GM18502 (cell line): ENCODE results near the gene RBM4.

Experiments used
- ATAC-seq: cut with Tn5 transposase; IDR thresholded peaks from one replicate; pipeline ENCODE4 v1.9.1; 2021; ENCODE audit warnings: mild to moderate bottlenecking; ENCODE audit not compliant: unreplicated experiment, poor library complexity

The RBM4 gene

DNA sequence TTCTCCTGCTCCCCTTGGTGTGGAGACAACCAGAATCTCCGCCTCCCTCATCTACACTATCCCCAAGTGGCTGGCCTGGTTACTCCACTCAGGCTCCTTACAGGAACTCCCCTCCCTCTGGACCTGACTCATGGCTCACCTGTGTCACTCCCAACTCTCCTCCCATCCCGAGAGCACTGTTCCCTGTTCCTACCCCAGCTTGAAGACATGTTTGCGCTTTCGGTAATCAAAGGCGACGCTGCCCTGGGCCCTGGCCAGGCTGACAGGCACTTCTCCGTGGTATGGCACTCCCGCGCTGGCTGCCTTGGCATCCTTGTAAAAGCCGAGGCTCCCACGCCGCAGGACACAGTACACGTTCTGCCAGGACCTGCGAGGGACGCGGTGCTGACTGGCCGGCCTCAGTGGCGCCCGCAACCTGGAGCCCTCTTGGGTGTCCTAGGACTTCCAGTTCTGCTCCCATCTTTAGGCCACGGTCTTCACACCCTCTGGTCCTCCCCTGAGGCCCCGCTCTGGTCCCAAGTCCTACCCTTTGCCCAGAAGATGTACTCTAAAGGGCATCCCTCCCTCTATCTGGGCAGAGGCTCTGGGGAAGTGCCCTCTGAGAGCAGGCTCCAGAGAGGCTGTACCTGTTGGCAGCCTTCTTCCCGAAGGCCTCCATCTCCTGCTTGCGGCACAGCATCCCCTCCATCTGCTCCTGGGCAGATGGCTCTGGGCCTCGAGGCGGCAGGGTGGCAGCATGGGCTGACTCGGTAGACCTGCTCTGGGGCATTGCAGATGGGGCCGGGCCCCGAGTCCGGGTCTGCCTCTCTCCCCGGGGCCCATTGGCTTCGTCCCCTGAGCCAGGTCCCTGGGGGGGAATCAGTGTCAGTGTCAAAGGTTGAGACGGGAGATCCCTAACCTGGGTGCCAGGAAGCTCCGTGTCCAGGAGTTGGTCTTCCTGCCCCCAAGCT is 48.6 kb downstream of the RBM4 start:
- no peak for ATAC-seq

DNA sequence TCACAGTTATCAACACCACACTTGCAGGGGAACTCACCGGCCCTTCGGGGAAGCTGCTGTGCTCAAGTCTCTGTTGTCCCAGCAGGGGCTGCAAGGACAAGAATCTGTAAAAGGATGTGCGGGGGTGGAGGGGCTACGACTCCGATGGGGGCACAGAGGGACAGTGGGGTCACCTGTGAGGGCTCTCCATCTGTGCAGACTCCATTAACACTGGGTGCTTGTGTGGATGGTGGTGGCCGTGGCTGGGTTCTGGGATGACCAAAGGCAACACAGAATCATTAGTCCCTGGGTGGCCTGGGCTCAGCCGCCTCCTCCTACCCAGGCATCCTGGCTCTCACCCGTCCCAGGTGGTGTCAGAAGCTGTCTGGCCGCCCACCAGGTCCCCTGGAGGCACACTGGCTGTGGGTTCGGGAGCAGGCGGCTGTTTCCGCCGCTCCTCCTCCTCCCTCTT is 49.4 kb downstream of the RBM4 start:
- no peak for ATAC-seq

DNA sequence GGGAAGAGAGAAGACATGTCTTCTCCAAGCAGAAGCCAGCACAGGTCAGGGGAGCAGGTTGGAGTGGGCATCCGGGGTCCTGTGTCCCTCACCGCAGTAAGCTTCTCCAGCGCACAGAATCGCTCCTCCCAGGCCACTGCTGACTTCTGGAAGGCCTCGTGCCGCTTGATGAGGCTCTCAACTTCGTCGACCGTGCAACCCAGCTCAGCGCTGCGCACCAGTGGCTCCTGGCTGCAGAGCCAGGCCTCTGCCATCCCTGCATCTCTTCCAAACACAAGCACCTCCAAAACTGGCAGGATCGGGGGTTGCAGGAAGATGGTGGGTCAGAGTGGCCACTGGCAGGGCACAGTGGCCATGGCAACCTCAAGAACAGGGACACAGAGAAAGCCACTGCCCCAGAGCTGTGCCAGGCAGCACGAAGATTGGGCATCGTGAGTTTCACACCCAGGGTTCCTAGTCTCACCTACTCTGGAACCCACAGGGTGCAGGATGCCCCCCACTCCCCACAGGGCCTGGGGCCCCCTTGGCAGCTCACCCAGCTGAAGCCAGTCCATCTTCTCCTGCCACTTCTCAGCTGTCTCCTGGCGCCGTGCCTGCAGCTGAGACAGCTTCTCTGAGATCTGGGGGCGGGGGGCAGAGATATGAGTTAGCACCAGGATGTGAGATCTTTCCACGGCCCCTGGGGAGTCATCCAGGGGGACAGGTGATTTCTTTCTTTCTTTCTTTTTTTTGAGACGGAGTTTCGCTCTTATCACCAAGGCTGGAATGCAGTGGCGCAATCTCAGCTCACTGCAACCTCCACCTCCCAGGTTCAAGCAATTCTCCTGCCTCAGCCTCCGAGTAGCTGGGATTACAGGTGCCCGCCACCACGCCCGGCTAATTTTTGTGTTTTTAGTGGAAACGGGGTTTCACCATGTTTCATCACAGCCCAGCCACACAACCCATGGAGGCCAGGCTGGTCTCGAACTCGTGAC is 50.3 kb downstream of the RBM4 start:
- ATAC-seq: no peak

DNA sequence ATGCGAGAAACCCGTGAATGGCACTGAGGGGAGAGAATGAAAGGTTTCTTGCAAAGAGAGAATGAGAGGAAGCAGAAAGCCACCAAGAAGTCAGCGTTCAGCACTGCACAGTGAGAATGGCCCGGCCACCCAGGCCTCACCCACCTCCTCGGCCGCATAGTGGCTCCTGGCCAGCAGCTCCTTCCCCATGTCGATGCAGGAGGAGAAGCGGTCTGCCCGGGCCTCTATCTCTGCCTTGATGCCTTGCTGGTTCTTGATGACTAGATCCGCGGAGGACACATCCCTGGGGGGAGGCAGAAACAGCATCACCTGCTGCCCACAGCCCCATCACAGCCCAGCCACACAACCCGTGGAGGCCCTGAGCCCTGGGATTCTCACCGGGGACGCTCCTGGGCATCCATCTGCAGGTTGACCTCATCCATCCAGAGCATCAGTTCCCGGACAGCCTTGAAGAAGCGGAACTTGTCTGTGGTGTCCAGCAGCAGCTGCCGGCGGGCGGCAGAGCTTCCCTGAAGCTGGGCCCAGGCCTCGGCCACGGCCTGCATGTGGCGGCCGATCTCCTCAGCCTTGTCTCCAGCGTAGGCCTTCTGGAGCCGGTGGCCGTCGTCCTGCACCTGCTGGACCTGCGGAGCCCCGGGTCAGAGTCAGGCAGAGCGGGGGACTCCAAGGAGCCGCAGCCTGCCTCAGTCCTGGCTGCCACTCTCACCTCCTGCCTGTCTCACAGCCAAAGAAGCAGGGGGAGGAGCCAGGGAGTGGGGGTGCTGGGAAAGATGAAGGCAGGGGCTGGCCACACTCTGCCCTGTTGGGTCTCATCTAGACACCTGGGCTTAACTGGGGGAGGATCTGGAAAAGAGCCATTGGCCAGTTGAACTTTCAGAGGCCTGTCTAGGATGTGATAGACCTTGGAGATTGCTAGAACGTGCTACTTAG is 51.4 kb downstream of the RBM4 start:
- ATAC-seq: no peak

DNA sequence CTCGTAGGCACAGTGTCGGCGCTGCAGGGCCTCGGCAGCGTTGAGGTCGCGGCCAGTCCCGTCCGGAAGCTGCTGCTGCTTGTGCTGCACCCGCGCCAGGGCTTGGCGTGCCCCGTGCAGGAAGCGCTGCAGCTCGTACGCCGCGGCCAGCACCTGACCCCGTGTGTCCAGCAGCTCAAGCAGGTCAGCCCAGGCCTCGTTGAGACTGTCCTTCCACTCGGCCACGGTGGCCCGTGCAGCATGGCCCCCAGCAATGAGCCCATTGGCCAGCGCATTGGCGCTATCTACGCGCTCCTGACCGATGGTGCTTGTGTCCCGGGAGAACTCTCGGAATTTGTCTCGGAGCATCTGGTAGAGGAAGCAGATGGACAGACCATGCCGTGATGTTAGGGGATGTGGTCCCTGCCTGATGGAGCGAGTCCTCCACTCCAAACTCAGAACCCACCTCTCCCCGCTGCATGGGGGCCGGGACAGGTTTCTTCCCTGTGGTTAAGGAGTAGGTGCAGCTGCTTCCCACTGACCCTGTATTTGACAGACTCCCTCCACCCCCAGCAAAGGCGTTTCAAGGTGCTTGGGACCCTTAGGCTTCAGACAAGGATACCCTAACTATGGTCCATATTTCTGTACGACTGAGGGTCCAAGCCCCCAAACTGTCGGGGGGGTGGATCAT is 52.9 kb downstream of the RBM4 start:
- ATAC-seq: no peak

DNA sequence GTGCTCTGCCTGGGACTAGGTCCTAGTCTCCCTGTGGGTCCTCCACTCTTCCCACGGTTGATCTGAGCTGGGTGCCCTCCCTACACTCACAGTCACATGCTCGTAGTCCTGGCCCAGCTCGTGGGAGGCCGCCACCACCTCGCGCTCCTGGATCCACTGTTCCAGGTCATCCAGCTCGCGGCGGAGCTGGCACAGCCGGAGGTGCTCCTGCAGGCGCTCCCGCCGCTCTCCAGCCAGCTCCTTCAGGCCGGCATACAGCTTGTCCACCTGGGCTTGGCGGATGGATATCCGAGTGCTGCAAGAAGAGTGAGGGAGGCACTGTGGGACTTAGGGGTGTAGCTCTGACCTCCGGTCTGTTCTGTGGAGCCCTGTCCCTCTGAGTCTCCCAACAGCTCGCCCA is 53.9 kb downstream of the RBM4 start:
- ATAC-seq: no peak

DNA sequence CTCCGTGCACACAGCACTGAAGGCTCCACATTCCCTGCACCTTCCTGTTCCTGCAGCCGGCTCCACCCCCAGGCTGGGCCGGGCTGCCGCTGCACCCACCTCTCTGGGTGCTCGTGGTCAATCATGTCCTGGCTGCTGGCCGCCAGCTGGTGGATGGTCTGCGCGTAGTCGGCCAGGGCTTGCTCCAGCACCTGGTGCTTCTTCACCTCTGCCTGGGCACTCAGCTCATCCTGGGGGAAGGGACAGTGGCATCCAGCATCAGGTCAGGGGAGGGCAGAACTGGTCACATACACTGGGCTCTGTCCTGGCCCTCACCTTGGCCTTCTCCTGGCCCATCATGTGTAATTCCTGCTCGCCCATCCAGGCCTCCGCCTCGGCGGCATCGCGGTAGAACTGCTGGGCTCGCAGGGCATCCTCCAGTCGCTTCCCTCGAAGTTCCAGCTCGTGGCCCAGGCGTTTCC is 54.4 kb downstream of the RBM4 start:
- ATAC-seq: no peak

DNA sequence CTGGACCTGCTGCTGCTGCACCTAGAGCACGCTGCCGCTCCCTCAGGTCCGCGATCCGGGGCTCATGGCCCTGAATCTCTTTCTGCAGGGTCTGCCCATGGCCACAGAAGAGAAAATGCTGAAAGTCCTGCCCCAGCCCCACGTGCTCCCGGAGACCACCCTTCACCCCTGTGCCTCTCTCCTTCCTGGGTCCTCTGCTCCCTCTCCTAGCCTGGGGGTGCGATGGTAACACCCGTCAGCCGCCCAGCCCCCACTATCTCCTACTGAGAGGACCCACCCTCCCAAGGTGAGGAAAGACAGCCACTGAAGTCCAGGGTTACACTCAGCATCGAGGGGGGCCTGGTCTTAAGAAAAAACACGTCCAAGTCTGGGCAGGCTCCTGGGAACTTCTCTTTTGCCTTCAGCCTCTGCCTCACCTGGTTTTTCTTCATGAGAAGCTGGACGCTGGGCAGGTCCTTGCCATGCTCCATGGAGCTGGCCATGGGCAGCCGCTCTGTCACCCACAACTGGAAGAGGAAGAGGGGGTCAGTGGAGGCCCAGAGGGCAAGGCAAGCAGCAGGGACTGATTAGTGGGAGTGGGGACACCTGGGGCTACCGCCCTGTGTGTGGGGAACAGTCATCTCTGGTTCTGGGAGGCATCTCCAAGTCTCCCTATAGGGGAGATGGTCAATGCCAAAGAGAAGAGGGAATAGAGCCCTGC is 55.0 kb downstream of the RBM4 start:
- no peak for ATAC-seq

DNA sequence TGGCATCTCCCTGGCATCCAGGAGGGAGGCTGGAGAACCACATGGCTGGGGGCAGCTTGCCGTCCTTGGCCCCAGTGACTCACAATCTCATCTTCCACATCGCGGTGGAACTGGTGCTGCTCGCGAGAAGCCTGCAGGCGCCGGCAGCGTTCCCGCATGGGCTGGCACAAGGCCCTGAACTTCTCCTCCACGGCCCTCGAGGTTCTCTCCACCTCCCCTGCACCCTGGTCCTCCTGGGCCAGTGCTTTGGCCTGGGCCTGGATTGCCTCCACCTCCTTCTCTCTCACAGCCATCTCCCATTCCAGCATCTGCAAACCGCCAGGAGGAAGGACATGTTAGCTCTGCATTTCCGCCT is 55.5 kb downstream of the RBM4 start:
- no peak for ATAC-seq

DNA sequence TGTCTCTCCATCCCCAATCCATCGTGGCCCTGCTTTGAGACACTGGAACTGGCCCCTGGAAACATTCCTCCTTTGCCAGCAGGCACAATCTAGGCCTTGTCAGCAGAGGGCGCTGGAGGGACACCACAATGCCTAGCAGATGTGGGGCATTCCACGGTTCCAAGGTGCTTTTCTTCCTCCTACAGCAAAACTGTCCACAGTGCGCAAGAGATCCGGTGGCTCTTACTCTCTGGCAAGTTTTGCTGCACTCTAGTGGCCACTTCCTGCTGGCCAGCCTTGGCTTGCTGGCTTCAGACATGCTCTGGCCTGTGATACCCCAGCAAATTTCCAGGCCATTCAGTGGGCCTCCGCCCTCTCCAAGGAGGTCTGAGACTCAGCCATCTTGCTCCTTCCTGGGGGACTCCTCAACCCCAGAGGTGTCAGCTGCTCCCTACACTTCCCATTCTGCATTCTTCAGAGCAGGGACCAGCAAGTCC is 56.3 kb downstream of the RBM4 start:
- no peak for ATAC-seq
